Activated CD4-positive, alpha-beta T cell treated with anti-CD3 and anti-CD28 coated beads, Interleukin-2, Interleukin-4, amounts not matched to agents 100 ng/mL and 50 ng/mL, durations not matched to agents 16 hours and 8 hours (primary cell): ENCODE data around the gene SH3RF2.
"Not testable (repeated sequence)": the region's sequence is repeated elsewhere in the genome, so short reads cannot be mapped to it uniquely, and the experiment has no call there.

Source experiments
- DNase-seq: peaks from one replicate; pipeline ENCODE4 v3.0.0-alpha.2; 2020; ENCODE audit warnings: low spot score

SH3RF2 gene

DNA sequence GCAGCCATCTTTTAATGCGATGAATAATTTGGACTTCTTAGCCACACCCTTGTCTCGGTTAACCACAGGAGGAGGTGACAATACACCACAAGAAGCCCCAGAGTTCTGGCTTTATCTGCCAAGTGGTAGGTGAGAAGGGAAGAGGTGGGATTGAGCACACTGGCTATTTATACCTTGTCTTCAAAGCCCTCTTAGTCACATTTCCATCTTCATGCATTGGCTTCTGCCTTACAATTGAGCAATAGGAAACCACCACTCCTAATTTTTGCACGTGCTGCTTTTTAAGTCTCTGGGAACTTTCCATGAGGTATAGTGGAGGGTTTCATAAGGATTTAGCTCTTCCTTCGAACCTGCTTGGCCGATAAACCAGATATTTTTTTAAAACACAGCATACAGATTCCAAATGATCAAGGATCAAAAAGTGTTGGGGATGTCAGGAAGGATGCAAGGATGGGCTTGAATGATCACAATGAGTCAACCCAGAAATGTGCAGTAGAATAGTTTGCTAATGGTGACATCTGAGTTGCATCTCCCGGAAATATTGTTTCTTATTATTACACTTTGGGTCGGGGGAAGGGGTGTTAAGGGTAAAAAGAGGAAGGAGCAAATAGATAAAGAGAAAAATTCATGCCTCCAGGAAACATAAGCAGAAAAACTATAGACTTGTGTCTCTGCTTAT, 143.5 kb downstream of the SH3RF2 start:
- DNase-seq, result peak; percentile 61

GRCh38 chr5:146081556-146081955, 145.2 kb downstream of the SH3RF2 start:
- DNase-seq, result no peak

- peak; percentile 56 for DNase-seq
Measured at GRCh38 chr5:146082798-146083197, 146.4 kb downstream of the SH3RF2 start.

DNA sequence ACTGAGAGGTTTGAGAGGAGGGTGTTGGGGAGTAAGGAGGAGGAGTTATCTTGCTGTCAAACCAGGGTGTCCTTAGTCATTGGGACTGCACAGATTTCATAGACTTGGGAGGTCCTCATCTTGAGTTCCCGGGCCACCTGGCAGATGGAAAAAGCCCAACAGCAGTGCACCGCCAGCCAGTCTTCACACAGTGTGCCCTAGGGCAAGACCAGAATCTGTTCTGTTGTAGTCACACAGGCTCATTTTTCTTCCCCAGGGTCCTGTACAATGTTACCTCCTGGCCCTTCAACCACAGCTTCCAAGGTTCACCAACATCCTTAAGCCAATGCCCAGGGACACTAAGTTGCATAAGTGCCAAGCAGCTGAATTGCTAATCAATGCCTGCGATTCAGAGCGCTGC, 148.0 kb downstream of the SH3RF2 start:
- DNase-seq, result no peak

- no peak for DNase-seq
Measured at GRCh38 chr5:146088098-146088497, 151.7 kb downstream of the SH3RF2 start.

GRCh38 chr5:146089287-146089686, 152.9 kb downstream of the SH3RF2 start:
- no peak for DNase-seq

GRCh38 chr5:146091881-146092280, 155.5 kb downstream of the SH3RF2 start:
- no peak for DNase-seq

GRCh38 chr5:146098047-146098446, 161.7 kb downstream of the SH3RF2 start:
- no peak for DNase-seq

DNA sequence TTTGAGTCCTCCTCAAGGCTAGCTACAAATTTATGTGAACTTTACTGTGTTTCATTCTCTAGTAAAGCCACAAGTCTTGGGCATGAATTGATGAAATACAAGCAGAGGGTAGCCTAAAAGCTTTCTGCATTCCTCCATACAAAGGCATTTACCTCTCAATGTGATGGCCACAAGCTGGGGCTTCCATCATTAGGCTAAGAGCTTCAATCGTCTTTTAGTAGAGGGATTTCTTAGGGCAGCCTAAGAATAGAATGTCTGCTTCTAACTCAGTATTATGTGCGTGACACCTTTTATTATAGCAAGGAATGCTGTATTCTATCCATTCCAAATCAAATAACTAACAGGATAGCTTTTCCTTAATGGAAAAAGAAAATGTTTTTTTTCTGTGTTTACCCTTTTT, 165.3 kb downstream of the SH3RF2 start:
- no peak for DNase-seq

- no peak for DNase-seq
Measured at GRCh38 chr5:146103594-146103993, 167.2 kb downstream of the SH3RF2 start.

DNA sequence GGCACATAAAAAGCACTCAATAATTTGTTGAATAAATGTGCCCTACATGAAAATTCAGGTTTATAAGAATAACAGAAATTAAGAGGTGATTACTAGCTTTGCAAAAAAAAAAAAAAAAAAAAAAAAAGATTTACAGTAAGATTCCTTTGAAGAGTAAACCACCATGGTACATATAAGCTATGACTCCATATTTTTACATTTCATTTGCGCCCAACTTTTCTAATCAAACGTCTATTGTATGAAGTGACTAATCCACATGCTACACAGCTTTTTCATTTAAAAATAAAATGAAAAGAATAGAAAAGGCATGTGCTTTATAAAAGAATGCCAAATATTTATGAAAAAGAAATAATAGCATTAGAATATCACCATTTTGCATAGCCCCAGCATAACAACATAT, 169.1 kb downstream of the SH3RF2 start, which contains the start of gene PLAC8L1:
Gene PLAC8L1 (minus strand): TSS at position 101 of the 400 bp plus-strand sequence. CDS start 1,266 bp downstream, outside the sequence.
- no peak for DNase-seq

GRCh38 chr5:146107901-146108300, 171.5 kb downstream of the SH3RF2 start:
- no peak for DNase-seq

DNA sequence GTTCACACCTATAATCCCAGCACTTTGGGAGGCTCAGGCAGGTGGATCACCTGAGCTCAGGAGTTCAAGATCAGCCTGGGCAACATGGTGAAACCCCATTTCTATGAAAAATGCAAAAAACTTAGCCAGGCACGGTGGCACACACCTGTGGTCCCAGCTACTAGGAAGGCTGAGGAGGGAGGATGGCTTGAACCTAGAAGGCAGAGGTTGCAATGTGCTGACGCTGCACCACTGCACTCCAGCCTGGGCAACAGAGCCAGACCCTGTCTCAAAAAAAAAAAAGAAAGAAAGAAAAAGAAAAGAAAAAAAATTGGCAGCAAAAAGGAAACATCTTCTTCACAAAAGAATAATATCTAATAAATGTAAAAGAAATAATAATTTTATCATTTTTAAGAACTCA, 172.5 kb downstream of the SH3RF2 start:
- DNase-seq, result not testable (repeated sequence)

DNA sequence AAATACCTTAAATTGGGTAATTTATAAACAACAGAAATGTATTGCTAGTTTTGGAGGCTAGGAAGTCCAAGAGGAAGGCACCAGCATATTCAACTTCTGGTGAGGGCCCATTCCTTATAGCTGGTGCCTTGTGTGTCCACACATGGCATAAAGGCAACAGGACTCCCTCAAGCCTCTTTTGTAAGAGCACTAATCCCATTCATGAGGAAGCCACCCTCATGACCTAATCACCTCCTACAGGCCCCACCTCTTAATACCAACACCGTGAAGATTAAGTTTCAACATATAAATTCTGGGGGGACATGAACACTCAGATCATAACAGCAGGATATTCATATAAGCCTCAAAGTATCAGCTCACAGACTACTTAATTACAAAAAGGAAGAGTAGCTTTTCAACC, 173.0 kb downstream of the SH3RF2 start:
- DNase-seq, result no peak

DNA sequence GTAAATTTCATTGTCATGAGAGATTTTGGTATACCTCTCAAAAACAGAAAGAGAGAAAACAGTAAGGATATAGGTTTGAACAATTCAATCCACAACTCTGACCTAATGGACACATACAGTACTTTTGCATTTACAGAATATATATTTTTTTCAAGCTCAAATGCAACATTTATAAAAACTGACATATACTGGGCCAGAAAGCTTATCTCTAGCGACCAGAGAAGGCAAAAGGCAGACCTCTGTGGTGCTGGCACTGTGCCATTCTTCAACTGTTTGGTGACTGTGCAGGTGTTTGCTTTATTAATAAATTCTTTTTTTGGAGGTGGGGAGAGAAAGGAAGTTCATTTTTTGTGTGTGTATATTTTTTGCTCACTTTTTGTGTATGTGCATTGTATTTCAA, 175.0 kb downstream of the SH3RF2 start:
- no peak for DNase-seq

DNA sequence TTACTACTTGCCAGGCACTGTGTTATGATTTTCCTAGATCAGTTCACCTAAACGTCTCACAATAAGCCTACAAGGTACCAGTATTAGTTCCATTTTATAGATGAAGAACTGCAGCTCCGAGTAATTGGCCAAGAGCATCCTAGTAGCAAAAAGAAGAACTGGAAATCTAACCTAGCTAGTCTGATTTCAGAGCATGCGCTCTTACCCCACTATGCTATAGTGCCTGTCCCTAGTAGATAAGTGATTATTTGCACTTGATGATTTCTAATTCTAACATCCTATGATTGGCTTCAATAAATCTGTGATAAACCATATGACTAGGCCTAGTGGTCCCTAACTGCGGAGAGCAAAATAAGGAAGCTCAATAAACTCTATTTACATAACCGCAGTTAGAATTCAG, 176.1 kb downstream of the SH3RF2 start:
- DNase-seq, result no peak
